Erythroblast (primary cell): ENCODE results near the gene CYBC1.

Experiments
- GATA1 ChIP-seq: IDR thresholded peaks from 2 replicates; pipeline ENCODE4 v1.6.1; 2011; ENCODE audit warnings: low read depth, mild to moderate bottlenecking, control low read depth, low read length, moderate library complexity
- POLR2A ChIP-seq: IDR thresholded peaks from 2 replicates; pipeline ENCODE4 v1.6.1; 2011; ENCODE audit warnings: mild to moderate bottlenecking, low read length

DNA sequence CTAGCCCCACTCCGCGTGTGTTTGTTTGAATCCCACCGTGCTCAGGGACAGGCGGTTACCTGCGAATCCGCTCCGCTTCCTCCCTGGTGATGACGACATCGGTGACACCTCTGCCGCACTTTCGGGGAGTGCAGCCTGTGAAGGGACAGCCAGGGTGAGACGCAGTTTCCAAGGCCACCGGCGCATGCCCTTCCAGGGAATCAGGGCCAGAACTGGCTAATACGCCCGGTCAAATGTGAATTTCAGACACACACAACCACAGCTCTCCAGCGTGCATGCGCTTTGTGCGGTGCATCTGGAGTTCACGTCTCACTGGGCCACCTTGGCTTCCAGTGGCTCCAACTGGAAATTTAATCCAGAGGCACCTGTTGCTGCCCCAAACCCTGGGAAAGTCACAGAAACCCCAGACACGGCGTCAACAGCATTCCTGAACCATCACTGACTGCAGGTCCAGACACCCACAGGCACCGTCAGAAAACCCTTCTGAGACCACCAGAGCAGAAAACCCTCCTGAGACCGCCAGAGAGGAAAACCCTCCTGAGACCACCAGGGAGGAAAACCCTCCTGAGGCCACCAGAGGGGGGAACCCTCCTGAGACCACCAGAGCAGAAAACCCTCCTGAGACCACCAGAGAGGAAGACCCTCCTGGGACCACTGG, 39.0 kb downstream of the CYBC1 start:
- TF ChIP-seq POLR2A (no peak), GATA1 (no peak)
